HPDE6-E6E7 (cell line): ENCODE results near the gene RGL2.
"Not testable (repeated sequence)": the region's sequence is repeated elsewhere in the genome, so short reads cannot be mapped to it uniquely, and the experiment has no call there.

Experiments
- DNase-seq: peaks from one replicate; pipeline ENCODE4 v3.0.0; 2011; ENCODE audit warnings: missing footprints; ENCODE audit errors: extremely low spot score

The RGL2 gene

GRCh38 chr6:33294086-33294823 lies 4.5 kb downstream of the RGL2 start:
- DNase-seq: no peak

- DNase-seq: no peak
Observed at GRCh38 chr6:33292996-33293682, 5.6 kb downstream of the RGL2 start.

- DNase-seq: no peak
Observed at GRCh38 chr6:33290459-33290858, 8.3 kb downstream of the RGL2 start.

GRCh38 chr6:33289784-33290315 lies 8.9 kb downstream of the RGL2 start:
- DNase-seq: no peak

- peak; percentile 96 for DNase-seq
Observed at GRCh38 chr6:33288921-33289783, 9.6 kb downstream of the RGL2 start, which contains the start of the genes PFDN6 and WDR46. Gene PFDN6 (plus strand): TSS chr6:33289601. CDS start chr6:33289857, 256 bp downstream. Gene WDR46 (minus strand): TSS chr6:33289239. CDS start chr6:33289170, 69 bp downstream.

- no peak for DNase-seq
Observed at GRCh38 chr6:33288141-33288920, 10.4 kb downstream of the RGL2 start.

GRCh38 chr6:33286946-33287914 lies 11.5 kb downstream of the RGL2 start:
- no peak for DNase-seq

- DNase-seq: not testable (repeated sequence)
Observed at GRCh38 chr6:33285214-33285613, 13.5 kb downstream of the RGL2 start.

GRCh38 chr6:33280539-33280938 lies 18.2 kb downstream of the RGL2 start:
- DNase-seq: no peak

GRCh38 chr6:33279971-33280511 lies 18.7 kb downstream of the RGL2 start:
- DNase-seq: peak; percentile 72

- DNase-seq: no peak
Observed at GRCh38 chr6:33279257-33279695, 19.5 kb downstream of the RGL2 start.

GRCh38 chr6:33278810-33279209 lies 19.9 kb downstream of the RGL2 start:
- no peak for DNase-seq

GRCh38 chr6:33278392-33278741 lies 20.4 kb downstream of the RGL2 start:
- DNase-seq: no peak

- DNase-seq: no peak
Observed at GRCh38 chr6:33277663-33278391, 20.9 kb downstream of the RGL2 start.

GRCh38 chr6:33276864-33277662 lies 21.7 kb downstream of the RGL2 start, which contains the start of gene B3GALT4:
Gene B3GALT4 (plus strand): TSS chr6:33277123. CDS start chr6:33277420, 297 bp downstream.
- DNase-seq: peak; percentile 90

GRCh38 chr6:33276581-33276863 lies 22.2 kb downstream of the RGL2 start:
- no peak for DNase-seq

GRCh38 chr6:33275795-33276580 lies 22.8 kb downstream of the RGL2 start:
- not testable (repeated sequence) for DNase-seq
